DOHH2 (cell line): ENCODE results near the gene MTFP1.

Source experiments
- H3F3A ChIP-seq: fragments of 200-600 bp; sonication (generic), shearing (Covaris generic); 2 replicates; pipeline ENCODE4 v1.6.0; 2016; ENCODE audit warnings: antibody characterized with exemption, mild to moderate bottlenecking; ENCODE audit not compliant: control insufficient read depth, insufficient read depth
- H3K27ac ChIP-seq: fragments of 200-600 bp; sonication (generic); 2 replicates; pipeline ENCODE4 v1.5.1; 2014; ENCODE audit warnings: low read depth, mild to moderate bottlenecking, low read length, moderate library complexity
- H3K27me3 ChIP-seq: fragments of 200-600 bp; sonication (generic); 2 replicates; pipeline ENCODE4 v1.6.1; 2014; ENCODE audit warnings: mild to moderate bottlenecking, low read length, mixed read lengths; ENCODE audit not compliant: control insufficient read depth
- H3K36me3 ChIP-seq: fragments of 200-600 bp; sonication (generic); 2 replicates; pipeline ENCODE4 v1.6.1; 2014; ENCODE audit warnings: mild to moderate bottlenecking, low read length, moderate library complexity, mixed read lengths; ENCODE audit not compliant: control insufficient read depth
- H3K4me1 ChIP-seq: fragments of 200-600 bp; sonication (generic); 2 replicates; pipeline ENCODE4 v1.6.1; 2014; ENCODE audit warnings: mild to moderate bottlenecking, low read length, mixed read lengths; ENCODE audit not compliant: control insufficient read depth
- H3K4me2 ChIP-seq: fragments of 200-600 bp; sonication (generic); 2 replicates; pipeline ENCODE4 v1.6.0; 2014; ENCODE audit warnings: mild to moderate bottlenecking, low read length, moderate library complexity
- H3K4me3 ChIP-seq: fragments of 200-600 bp; sonication (generic); 2 replicates; pipeline ENCODE4 v1.5.1; 2014; ENCODE audit warnings: mild to moderate bottlenecking, low read length, mixed read lengths
- H3K79me2 ChIP-seq: fragments of 200-600 bp; sonication (generic); 2 replicates; pipeline ENCODE4 v1.6.1; 2014; ENCODE audit warnings: mild to moderate bottlenecking, low read length, mixed read lengths; ENCODE audit not compliant: control insufficient read depth
- H3K9me2 ChIP-seq: fragments of 200-600 bp; sonication (generic); replicated peaks from 2 replicates; pipeline ENCODE4 v1.6.1; 2014; ENCODE audit warnings: mild to moderate bottlenecking, low read length, mixed read lengths; ENCODE audit not compliant: control insufficient read depth
- H3K9me3 ChIP-seq: fragments of 200-600 bp; sonication (generic); 2 replicates; pipeline ENCODE4 v1.6.1; 2014; ENCODE audit warnings: antibody characterized with exemption, low read length, mixed read lengths; ENCODE audit not compliant: control insufficient read depth, insufficient read depth
- H4K20me1 ChIP-seq: fragments of 200-600 bp; sonication (generic); 2 replicates; pipeline ENCODE4 v1.6.0; 2014; ENCODE audit warnings: low read depth, mild to moderate bottlenecking, antibody characterized with exemption, low read length, moderate library complexity; ENCODE audit not compliant: control insufficient read depth, insufficient read depth
- CTCF ChIP-seq: fragments of 200-600 bp; sonication (generic); IDR thresholded peaks from one replicate; pipeline ENCODE4 v1.5.1; 2014; ENCODE audit warnings: antibody characterized with exemption, mild to moderate bottlenecking, low read depth, low read length; ENCODE audit not compliant: poor library complexity, severe bottlenecking
- EZH2phosphoT487 ChIP-seq: fragments of 200-600 bp; sonication (generic); IDR thresholded peaks from 2 replicates; pipeline ENCODE4 v1.6.1; 2017; ENCODE audit warnings: borderline replicate concordance, mild to moderate bottlenecking, antibody characterized with exemption, low read length, moderate library complexity, mixed read lengths

MTFP1 gene

GRCh38 chr22:30411780-30412179, 13.8 kb upstream of the MTFP1 start:
- no peak overlapping the region for H3K27ac ChIP-seq
- TF ChIP-seq CTCF: no peak
- no peak for TF ChIP-seq EZH2phosphoT487
- no peak overlapping the region for H3K4me3 ChIP-seq
- H3K27me3 ChIP-seq: no peaks in the 10 kb centered on the region
- H3K4me2 ChIP-seq: no peak overlapping the region
- no peaks in the 10 kb centered on the region for H3K79me2 ChIP-seq
- no peaks in the 10 kb centered on the region for H3K9me2 ChIP-seq
- no peaks in the 10 kb centered on the region for H3K9me3 ChIP-seq
- no peaks in the 10 kb centered on the region for H4K20me1 ChIP-seq
- no peaks in the 10 kb centered on the region for H3F3A ChIP-seq
- H3K36me3 ChIP-seq: peaks cover 15% of the 10 kb centered on the region
- no peaks in the 10 kb centered on the region for H3K4me1 ChIP-seq

- TF ChIP-seq CTCF: no peak
- TF ChIP-seq EZH2phosphoT487: no peak
- Histone ChIP-seq H3K4me1 (no peaks in the 10 kb centered on the region), H3K9me2 (no peaks in the 10 kb centered on the region), H3F3A (no peaks in the 10 kb centered on the region), H3K27me3 (no peaks in the 10 kb centered on the region), H4K20me1 (no peaks in the 10 kb centered on the region), H3K4me2 (no peak overlapping the region), H3K36me3 (peaks cover 28% of the 10 kb centered on the region), H3K79me2 (no peaks in the 10 kb centered on the region), H3K4me3 (no peak overlapping the region), H3K27ac (no peak overlapping the region), H3K9me3 (no peaks in the 10 kb centered on the region)
Measured at GRCh38 chr22:30413001-30413400, 12.6 kb upstream of the MTFP1 start.

GRCh38 chr22:30413745-30414524, 11.6 kb upstream of the MTFP1 start:
- no peaks in the 10 kb centered on the region for H4K20me1 ChIP-seq
- H3K4me1 ChIP-seq: no peaks in the 10 kb centered on the region
- no peak overlapping the region for H3K4me3 ChIP-seq
- H3K9me2 ChIP-seq: no peaks in the 10 kb centered on the region
- no peaks in the 10 kb centered on the region for H3K79me2 ChIP-seq
- H3F3A ChIP-seq: no peaks in the 10 kb centered on the region
- H3K27me3 ChIP-seq: no peaks in the 10 kb centered on the region
- H3K9me3 ChIP-seq: no peaks in the 10 kb centered on the region
- H3K36me3 ChIP-seq: peaks cover 37% of the 10 kb centered on the region
- no peak overlapping the region for H3K4me2 ChIP-seq
- TF ChIP-seq EZH2phosphoT487: no peak
- no peak for TF ChIP-seq CTCF
- no peak overlapping the region for H3K27ac ChIP-seq
